Keratinocyte (primary cell): ENCODE data around the gene TIMM10B. TPM values are rescaled to one million over a fixed set of nuclear protein-coding genes. Genes with fewer than 3 reads are reported as not detected.

ENCODE experiments used
- DNase-seq: peaks from one replicate; pipeline ENCODE4 v3.0.0-alpha.2; 2011; ENCODE audit warnings: low read depth, missing footprints, low spot score
- FAIRE-seq: peaks from 2 replicates; lab custom pipeline; 2011; peaks lifted over from hg19 to GRCh38; lab: Jason Lieb, UNC
- H2AFZ ChIP-seq: 2 replicates; pipeline ENCODE4 v1.6.0; 2012; ENCODE audit warnings: low read length, control low read depth, inconsistent platforms; ENCODE audit not compliant: control insufficient read depth
- H3K27ac ChIP-seq: 2 replicates; pipeline ENCODE4 v1.5.1; 2011; ENCODE audit warnings: low read length; ENCODE audit not compliant: control insufficient read depth, insufficient read depth
- H3K27me3 ChIP-seq: 3 replicates; pipeline ENCODE4 v1.6.0; 2011; ENCODE audit warnings: low read length; ENCODE audit not compliant: control insufficient read depth, insufficient read depth; ENCODE audit errors: extremely low read depth
- H3K36me3 ChIP-seq, 2 experiments: 2 replicates in 1 of 2; 3 replicates in 1 of 2; pipeline ENCODE4 v1.5.1; 2011; ENCODE audit warnings: low read length in 2 of 2, mild to moderate bottlenecking in 1 of 2; ENCODE audit not compliant: control insufficient read depth in 2 of 2, insufficient read depth in 2 of 2; ENCODE audit errors: extremely low read depth in 1 of 2
- H3K4me1 ChIP-seq: 3 replicates; pipeline ENCODE4 v1.5.1; 2011; ENCODE audit warnings: low read length; ENCODE audit not compliant: control insufficient read depth, insufficient read depth; ENCODE audit errors: extremely low read depth
- H3K4me2 ChIP-seq: 3 replicates; pipeline ENCODE4 v1.6.0; 2011; ENCODE audit warnings: low read depth, low read length; ENCODE audit not compliant: control insufficient read depth, insufficient read depth; ENCODE audit errors: extremely low read depth
- H3K4me3 ChIP-seq, 3 experiments: fragments of 200-600 bp in 1 of 3; sonication (generic) in 1 of 3; 2 replicates in 2 of 3; 3 replicates in 1 of 3; pipeline ENCODE4 v1.5.1; 2011 to 2016; ENCODE audit warnings: low read length in 3 of 3, mild to moderate bottlenecking in 3 of 3, control low read depth in 2 of 3, inconsistent platforms in 1 of 3, low read depth in 1 of 3, mixed read lengths in 1 of 3, mixed run types in 1 of 3, moderate library complexity in 1 of 3; ENCODE audit not compliant: control insufficient read depth in 2 of 3, insufficient read depth in 2 of 3; ENCODE audit errors: extremely low read depth in 1 of 3
- H3K79me2 ChIP-seq: 2 replicates; pipeline ENCODE4 v1.6.0; 2012; ENCODE audit warnings: low read length; ENCODE audit not compliant: control insufficient read depth, insufficient read depth
- H3K9ac ChIP-seq: 3 replicates; pipeline ENCODE4 v1.6.0; 2011; ENCODE audit warnings: low read length; ENCODE audit not compliant: control insufficient read depth, insufficient read depth; ENCODE audit errors: extremely low read depth
- H3K9me1 ChIP-seq: 3 replicates; pipeline ENCODE4 v1.6.0; 2011; ENCODE audit warnings: low read length; ENCODE audit not compliant: control insufficient read depth, insufficient read depth; ENCODE audit errors: extremely low read depth
- H3K9me3 ChIP-seq: 2 replicates; pipeline ENCODE4 v1.5.1; 2012; ENCODE audit warnings: low read depth, low read length; ENCODE audit not compliant: control insufficient read depth
- H4K20me1 ChIP-seq: 3 replicates; pipeline ENCODE4 v1.6.0; 2011; ENCODE audit warnings: low read length; ENCODE audit not compliant: control insufficient read depth, insufficient read depth; ENCODE audit errors: extremely low read depth
- CTCF ChIP-seq, 3 experiments: IDR thresholded peaks in 1 of 3; conservative IDR thresholded peaks in 1 of 3; optimal IDR thresholded peaks in 1 of 3; 2 replicates in 2 of 3; 3 replicates in 1 of 3; pipeline versions ENCODE3 to v1.5.1; 2011; ENCODE audit warnings: low read length in 3 of 3, mild to moderate bottlenecking in 3 of 3, moderate library complexity in 2 of 3, control low read depth in 1 of 3, inconsistent platforms in 1 of 3; ENCODE audit not compliant: insufficient read depth in 2 of 3; ENCODE audit errors: extremely low read depth in 1 of 3
- EZH2 ChIP-seq: IDR thresholded peaks from one replicate; pipeline ENCODE4 v1.6.1; 2012; ENCODE audit warnings: inconsistent platforms, mild to moderate bottlenecking, low read length, moderate library complexity
- dilution Hi-C: fragments of 300-500 bp; cut with MboI; formaldehyde crosslinking; loops from one replicate; pipeline ENCODE4 v1.7.0; 2020; ENCODE audit warnings: low sequenced_read_pairs; ENCODE audit not compliant: extremely low pct_ligation_motif_present
- polyA plus RNA-seq, 5 experiments: library from polyadenylated mRNA; depleted of rRNA in 3 of 5; stranded (reverse) in 3 of 5; stranded (forward) in 1 of 5; unstranded in 1 of 5; fragments of >200 nt; gene quantifications; 1 replicate in 1 of 5; 2 replicates in 3 of 5; 3 replicates in 1 of 5; pipeline versions ENCODE4 v1.2.1 to v1.2.3, GENCODE V29; 2011 to 2012; ENCODE audit warnings: missing spikeins in 2 of 5, low read depth in 1 of 5, low replicate concordance in 1 of 5

Gene TIMM10B
- polyA plus RNA-seq, 1 donor (not counting 4 experiments of a cell fraction or from before 2014, with no cell fraction given): 34.1 TPM

DNA sequence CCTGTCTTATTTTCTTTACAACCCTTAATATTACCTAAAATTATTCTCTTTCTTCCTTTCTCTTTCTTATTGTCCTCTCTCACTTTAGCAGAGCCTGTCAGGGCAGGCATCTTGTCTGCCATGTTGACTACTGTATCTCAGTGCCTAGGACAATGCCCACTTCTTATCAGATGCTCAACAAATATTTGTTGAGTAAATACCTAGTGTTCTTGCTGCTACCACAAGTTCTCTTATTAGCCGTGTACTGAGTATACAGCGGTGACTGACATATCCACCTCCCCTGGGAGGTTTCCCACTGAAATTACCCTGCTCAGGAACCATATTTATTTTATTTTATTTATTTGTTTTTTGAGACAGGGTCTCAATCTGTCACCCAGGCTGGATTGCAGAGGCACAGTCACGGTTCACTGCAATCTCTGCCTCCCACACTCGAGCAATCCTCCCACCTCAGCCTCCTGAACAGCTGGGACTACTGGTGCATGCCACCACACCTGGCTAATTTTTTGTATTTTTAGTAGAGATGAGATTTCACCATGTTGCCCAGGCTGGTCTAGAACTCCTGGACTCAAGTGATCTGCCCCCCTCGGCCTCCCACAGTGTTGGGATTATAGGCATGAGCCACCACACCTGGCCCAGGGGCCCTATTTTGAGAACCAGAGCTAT is 47.2 kb upstream of the TIMM10B start:
- Histone ChIP-seq H3K9me3 (no peaks in the 10 kb centered on the region), H3K4me2 (no peak overlapping the region), H3K27ac (no peak overlapping the region), H3K36me3 (no peaks in the 10 kb centered on the region), H2AFZ (no peak overlapping the region), H4K20me1 (no peaks in the 10 kb centered on the region), H3K27me3 (no peaks in the 10 kb centered on the region), H3K79me2 (no peaks in the 10 kb centered on the region), H3K4me3 (no peak overlapping the region), H3K9ac (no peak overlapping the region), H3K9me1 (no peaks in the 10 kb centered on the region), H3K4me1 (peaks cover 8% of the 10 kb centered on the region)
- FAIRE-seq (no peak), DNase-seq (no peak)
- dilution Hi-C loops: no loop called here
- TF ChIP-seq EZH2 (no peak), CTCF (optimal IDR thresholded peaks at IDR 0.05 in 1 of 3, IDR thresholded peaks at IDR 0.05 in 1 of 3, conservative IDR thresholded peaks at IDR 0.05 in 1 of 3; ENCODE audit: extremely low read depth in 1 of 3, insufficient read depth in 2 of 3, low read length in 3 of 3) (no peak)

- TF ChIP-seq EZH2 (no peak), CTCF (optimal IDR thresholded peaks at IDR 0.05 in 1 of 3, IDR thresholded peaks at IDR 0.05 in 1 of 3, conservative IDR thresholded peaks at IDR 0.05 in 1 of 3; ENCODE audit: extremely low read depth in 1 of 3, insufficient read depth in 2 of 3, low read length in 3 of 3) (no peak)
- H3K9ac ChIP-seq: no peak overlapping the region
- no peaks in the 10 kb centered on the region for H3K9me1 ChIP-seq
- no peak overlapping the region for H3K27ac ChIP-seq
- H3K36me3 ChIP-seq: no peaks in the 10 kb centered on the region
- DNase-seq: no peak
- no peaks in the 10 kb centered on the region for H3K27me3 ChIP-seq
- H3K4me3 ChIP-seq: no peak overlapping the region
- H2AFZ ChIP-seq: no peak overlapping the region
- no peaks in the 10 kb centered on the region for H3K79me2 ChIP-seq
- dilution Hi-C loops: no loop called here
- FAIRE-seq: no peak
- H3K9me3 ChIP-seq: no peaks in the 10 kb centered on the region
- H4K20me1 ChIP-seq: no peaks in the 10 kb centered on the region
- no peak overlapping the region for H3K4me2 ChIP-seq
- H3K4me1 ChIP-seq: no peaks in the 10 kb centered on the region
Measured at GRCh38 chr11:6437423-6437822, 43.9 kb upstream of the TIMM10B start.
